SH-SY5Y (cell line): ENCODE data around the gene BMPR1B.

ENCODE experiments used
- GATA2 ChIP-seq: IDR thresholded peaks from 2 replicates; pipeline ENCODE4 v1.6.1; 2011; ENCODE audit warnings: mild to moderate bottlenecking, low read depth, low read length
- GATA3 ChIP-seq: IDR thresholded peaks from 2 replicates; pipeline ENCODE4 v1.6.1; 2011; ENCODE audit warnings: low read depth, mild to moderate bottlenecking, low read length, moderate library complexity

BMPR1B gene

DNA sequence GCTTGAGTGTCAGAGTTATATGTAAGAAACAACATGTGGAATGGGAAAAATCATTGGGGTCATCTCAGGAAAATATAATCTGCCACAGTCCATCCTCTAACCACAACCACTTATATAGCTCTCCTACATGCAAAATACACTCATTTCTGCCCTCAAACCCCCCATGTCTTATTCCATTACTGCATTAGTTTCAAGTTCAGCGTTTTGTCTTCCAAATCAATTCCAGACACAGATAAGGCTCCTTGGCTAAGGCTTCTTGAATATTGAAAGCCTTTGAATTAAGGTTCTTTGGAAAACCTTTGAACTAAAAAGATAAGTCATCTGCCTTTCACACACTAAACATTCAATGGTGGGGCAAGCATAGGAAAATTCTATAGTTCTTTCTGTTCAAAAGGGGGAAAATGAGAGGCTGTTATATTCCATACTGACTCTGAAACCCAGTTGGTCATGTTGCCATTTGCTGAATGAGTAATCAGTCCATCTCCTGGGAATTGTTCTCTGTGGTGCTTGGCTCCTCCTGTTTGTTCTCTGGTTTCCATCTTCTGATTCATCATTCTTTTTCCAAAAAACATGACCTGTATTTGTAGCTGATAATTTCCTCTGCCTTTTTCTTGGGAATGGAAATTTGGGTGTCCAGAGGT lies 218.7 kb downstream of the BMPR1B start:
- TF ChIP-seq GATA3 (no peak), GATA2 (no peak)

DNA sequence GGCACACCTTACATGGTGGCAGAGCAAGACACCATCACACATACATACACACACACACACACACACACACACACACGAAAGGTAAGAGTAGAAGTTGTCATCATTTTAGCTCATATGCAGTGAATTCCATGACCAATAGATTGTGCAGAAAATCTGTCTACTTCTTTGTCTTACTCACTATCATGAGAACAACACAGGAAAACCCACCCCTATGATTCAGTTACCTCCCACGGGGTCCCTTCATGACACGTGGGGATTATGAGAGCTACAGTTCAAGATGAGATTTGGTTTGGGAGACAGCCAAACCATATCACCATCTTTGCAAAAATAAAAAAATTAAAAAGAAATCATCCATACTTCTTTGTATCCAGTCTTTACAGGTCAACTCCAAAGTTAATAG lies 221.1 kb downstream of the BMPR1B start:
- TF ChIP-seq GATA2: no peak
- TF ChIP-seq GATA3: no peak

DNA sequence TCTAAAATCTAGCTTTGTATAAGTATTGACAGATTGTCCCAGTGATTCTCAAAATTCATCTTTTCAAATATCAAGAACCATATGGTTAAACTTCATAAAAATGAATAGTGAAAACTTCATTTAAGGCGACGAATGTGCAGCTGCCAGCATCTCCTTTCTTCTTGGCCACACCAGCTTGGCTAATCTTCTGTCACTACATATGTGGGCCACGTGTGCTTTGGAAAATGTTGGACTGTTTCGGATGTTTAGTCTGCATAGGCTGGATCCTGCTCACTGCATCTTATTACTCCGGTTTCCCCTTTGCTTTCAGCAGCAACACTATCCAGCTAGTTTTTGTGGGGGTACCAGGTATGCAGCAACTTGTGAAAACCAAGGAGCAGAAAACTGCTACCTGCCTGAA lies 221.9 kb downstream of the BMPR1B start:
- TF ChIP-seq GATA2: no peak
- no peak for TF ChIP-seq GATA3

DNA sequence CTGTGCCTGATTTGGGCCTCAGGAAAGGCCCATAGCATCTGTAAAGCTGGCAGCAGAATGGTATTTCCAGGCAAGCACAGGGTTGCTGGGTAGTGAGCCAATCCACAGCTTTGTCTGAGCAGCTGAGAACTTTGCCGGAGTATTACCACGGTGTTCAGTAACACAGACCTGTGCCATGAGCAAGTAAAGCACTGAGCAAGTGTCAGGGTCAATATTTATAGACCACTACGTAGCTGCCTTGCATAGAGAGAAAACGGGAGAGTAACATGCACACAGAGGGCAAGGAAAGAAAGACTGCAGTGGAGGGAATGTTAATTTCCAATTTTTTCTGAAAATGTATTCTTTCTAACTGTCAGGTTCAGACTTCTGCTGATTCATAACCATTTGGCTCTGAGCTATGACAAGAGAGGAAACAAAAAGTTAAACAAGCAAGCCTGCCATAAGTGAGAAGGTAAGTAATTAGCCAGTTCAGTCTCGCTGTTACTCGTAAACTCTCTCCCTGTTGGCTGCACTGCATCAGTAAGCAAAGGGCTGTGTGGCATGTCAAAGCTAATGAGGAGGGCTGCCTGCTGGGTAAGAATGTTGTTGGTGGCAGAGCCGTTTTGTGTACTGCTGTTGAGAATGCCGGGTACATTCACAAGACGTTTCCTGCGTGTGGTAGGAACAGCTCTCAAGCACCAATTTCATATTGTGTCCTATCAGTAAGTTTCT lies 238.1 kb downstream of the BMPR1B start:
- no peak for TF ChIP-seq GATA3
- TF ChIP-seq GATA2: no peak

DNA sequence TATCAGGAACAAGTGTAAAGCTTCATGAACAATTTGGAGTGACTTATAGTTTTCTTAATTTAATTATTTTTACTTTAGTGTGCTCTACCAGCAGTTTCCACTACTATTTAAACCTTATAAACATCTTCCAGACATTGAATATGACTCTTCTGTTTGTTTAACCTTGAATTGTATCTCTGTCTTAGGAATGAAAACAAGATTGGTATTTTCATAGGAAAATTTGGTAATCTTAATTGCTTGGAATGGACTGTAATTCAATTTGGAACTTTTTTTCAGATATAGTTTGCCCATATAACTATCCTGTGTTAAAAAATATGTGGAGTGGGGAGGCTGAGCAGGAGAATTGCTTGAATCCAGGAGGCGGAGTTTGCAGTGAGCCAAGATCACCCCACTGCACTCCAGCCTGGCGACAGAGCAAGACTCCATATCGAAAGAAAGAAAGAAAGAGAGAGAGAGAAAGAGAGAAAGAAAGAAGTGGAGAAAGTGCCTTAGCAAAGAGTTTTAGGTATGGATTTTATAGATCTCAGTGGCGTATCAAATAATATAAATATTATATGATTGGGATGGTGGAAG lies 242.4 kb downstream of the BMPR1B start:
- no peak for TF ChIP-seq GATA3

DNA sequence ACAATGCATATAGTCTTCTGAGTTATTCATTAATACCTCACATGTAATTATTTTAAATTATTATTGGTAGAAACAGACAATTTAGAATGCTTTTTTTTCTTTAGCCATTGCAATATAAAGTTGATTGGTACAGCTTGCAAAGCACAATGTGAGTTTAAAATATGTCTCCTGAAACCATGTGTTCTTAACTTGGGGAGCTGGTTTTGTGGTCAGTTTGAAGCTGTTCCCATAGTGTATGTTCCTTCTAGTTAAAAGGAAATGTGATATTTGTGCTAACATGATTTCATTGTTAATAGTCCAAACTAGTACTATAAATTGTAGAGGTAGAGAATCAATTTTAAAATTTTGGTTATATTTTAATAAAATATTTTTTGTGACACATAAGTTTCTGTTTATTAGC lies 247.2 kb downstream of the BMPR1B start:
- TF ChIP-seq GATA3 (no peak), GATA2 (no peak)

DNA sequence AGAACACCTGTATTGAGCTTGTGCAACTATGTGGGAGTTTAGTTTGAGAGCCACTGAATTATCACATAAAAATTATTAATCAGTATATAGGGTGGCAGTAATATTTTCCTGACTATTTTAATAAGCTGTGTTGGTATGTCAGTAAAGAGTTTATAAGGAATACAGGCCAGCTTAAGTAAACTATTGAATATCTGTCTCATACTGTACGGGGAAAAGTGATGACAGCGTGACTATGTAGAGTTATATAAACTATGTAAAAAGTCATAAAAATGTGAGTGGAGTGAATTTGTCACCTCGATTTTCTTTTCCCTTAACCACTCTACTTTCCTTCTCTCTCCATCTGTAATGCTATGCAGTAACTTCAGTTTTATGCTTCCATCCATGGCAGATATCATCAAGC lies 250.2 kb downstream of the BMPR1B start:
- TF ChIP-seq GATA2: no peak
- TF ChIP-seq GATA3: no peak

DNA sequence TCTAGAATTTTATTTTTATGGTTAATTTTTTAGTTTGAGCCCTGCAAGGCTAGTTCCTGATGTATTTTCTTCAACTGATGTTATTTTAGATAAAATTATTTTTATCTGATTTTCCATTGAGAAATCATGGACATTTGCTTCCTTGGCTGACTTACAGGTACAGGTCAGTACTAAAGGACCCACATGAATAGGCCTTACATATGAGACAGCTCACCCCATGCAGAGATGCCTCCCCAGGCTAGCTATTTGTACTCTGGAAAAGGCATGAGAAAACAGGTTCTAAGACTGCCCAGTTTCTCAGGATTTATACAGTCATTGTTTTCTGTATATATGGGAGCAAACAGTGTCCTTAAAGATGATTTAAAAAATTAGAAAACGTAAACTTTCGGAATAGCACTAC lies 255.5 kb downstream of the BMPR1B start:
- no peak for TF ChIP-seq GATA3
- TF ChIP-seq GATA2: no peak

DNA sequence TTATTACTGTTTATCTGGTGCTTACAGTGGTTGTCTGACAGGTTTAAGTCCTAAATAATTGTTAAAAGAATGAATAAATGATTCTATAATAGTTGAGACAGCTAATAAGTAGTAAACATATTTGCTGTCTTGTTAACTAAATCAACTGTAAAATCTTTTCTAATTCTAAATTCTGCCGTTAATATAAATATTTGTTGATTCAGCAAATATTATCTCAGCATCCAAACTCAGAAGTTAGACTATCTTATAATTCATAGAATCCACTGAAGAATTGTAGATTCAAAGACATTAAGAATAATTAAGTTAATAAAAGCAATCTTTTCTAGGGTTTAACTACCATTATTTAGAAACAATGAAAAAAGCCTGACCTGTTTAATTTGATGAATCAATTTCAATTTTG lies 256.3 kb downstream of the BMPR1B start:
- no peak for TF ChIP-seq GATA3
- TF ChIP-seq GATA2: no peak

DNA sequence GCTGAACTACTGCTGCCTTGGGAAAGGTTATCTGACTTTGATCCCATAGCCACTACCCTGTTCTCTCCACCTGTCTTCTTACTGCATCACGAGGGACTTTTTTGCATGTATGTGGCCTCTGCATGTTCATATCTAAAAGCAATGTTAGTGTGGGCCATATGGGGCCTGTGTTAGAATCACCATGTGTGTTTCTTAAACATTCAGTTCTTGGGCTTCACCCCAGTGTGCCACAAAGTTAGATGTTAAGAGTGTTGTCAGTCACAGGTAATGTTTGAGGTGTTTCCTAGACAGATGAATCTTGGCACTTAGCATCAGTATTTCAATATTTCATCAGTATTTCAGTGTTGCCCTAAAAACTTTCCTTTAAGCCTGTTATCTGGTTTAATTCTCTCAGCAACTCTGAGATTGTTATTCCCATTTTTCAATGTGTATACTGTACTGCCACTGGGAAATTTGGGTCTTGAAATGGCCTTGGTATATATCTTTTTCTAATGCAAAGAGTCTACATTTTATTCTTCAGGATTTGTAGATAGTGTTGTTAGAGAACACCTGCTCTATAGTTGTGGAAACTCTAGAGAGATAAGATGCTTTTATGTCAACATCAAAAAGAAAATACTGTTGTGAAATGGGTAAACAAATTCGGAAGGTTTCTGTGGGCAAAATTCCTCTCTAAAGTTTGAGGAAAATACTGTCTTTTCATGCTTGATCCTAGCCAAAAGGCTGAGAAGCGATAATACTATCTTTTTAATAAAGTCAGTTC lies 259.7 kb downstream of the BMPR1B start:
- TF ChIP-seq GATA2: no peak
- TF ChIP-seq GATA3: no peak

DNA sequence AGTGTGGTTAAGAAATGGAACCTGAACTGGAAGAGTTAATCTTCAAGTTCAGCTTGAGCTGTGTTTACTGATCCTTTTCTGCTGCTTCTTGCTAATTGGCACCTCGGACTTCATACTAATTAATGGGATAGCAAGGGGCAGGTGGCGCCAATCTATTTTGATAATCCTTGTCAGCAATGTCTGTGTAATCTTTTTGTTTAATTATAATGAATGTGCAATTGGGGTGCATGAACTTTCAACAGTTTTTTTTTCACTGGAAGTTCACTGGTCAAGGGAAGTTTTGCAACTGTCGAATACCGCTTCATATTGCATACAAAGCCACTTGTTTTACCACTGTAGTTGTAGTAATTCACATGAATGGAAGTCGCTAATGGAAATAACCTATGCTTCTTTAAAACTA lies 261.0 kb downstream of the BMPR1B start:
- no peak for TF ChIP-seq GATA3
- no peak for TF ChIP-seq GATA2

DNA sequence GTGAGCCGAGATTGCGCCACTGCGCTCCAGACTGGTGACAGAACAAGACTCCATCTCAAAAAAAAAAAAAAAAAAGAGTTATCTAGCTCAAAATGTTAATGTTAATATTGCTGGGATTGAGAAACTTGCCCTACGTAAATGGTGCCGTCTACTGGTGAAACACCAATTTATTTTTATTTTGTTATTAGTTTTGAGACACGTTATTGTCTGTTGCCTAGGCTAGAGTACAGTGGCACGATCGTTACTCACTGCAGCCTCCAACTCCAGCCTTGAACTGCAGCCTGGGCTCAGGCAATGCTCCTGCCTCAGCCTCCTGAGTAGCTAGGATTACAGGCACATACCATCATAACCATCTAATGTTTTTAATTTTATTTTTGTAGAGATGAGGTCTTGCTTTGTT lies 262.8 kb downstream of the BMPR1B start:
- TF ChIP-seq GATA3 (no peak), GATA2 (no peak)

DNA sequence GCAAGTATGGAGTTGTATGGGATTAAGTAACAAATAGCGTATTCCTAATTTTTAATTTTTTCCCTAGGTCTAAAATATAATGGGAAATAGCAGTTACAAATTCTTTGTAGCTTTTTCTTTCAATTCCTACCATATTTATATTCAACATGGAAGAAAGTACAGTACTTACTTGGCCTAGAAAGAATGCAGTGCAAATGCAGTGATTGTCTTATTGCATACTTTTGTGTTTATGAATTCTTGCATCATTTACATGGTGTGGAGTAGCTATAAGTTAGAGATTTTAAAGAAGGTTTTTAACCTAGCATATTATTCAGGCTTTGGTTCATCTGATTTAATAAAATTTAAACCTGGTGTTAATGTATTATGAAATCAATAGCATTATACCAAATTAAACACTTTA lies 263.3 kb downstream of the BMPR1B start:
- no peak for TF ChIP-seq GATA3
- no peak for TF ChIP-seq GATA2

DNA sequence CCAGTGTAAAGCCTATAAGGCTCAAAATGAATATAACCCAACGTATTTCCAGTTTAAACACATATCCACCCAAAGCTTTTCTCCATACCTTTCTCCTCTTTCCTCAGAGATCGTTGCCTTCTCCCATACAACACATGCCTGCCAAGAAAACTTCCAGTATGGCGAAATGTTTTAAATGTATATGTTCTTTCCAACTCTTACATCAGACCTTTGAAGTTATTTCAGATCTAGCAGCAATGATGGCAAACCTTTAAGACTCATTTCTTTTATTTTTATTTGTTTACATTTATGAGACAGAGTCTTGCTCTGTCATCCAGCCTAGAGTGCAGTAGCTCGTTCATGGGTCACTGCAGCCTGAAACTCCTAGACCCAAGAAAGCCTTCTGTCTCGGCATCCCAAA lies 265.4 kb downstream of the BMPR1B start:
- TF ChIP-seq GATA2: no peak
- no peak for TF ChIP-seq GATA3
